Measurements from ENCODE around the gene SMIM20. TPM values are rescaled to one million over a fixed set of nuclear protein-coding genes. Genes with fewer than 3 reads are reported as not detected.

SMIM20 gene
- total and polyA plus RNA-seq, 2 experiments from 2014 or later: 56.6 to 82.9 TPM

GRCh38 chr4:25943312-25943711 is 29.3 kb downstream of the SMIM20 start:
- H3K27ac ChIP-seq (ENCODE audit: low read depth): no peak overlapping the region
- H3K4me3 ChIP-seq: no peak overlapping the region
- no peaks in the 10 kb centered on the region for H3K4me1 Mint-ChIP-seq
- H3F3A ChIP-seq (replicated peaks; ENCODE audit: low read depth): no peaks in the 10 kb centered on the region
- no peaks in the 10 kb centered on the region for H3K36me3 Mint-ChIP-seq (ENCODE audit: low read depth)
- H3K36me3 ChIP-seq (ENCODE audit: insufficient read depth): no peaks in the 10 kb centered on the region
- 0 out of 2 replicates have a peak, but pooled peaks cover 6% of the 10 kb centered on the region for H3K9me2 ChIP-seq (ENCODE audit: insufficient read depth)
- TF ChIP-seq EZH2phosphoT487 (IDR thresholded peaks at IDR 0.05; ENCODE audit: unreplicated experiment): no peak
- ATAC-seq (no peak), DNase-seq (ENCODE audit: low spot score) (no peak)
- no peak overlapping the region for H3K4me2 ChIP-seq
- no peak overlapping the region for H3K27ac Mint-ChIP-seq
- no peaks in the 10 kb centered on the region for H3K79me2 ChIP-seq (replicated peaks; ENCODE audit: insufficient read depth)
- no peak overlapping the region for H3K4me3 Mint-ChIP-seq
- peaks cover 4% of the 10 kb centered on the region; the same call in 2 of the 3 replicates for H3K9me3 Mint-ChIP-seq
- no peaks in the 10 kb centered on the region for H4K20me1 ChIP-seq (replicated peaks; ENCODE audit: insufficient read depth)
- H3K27me3 Mint-ChIP-seq (ENCODE audit: insufficient read depth, low read depth, poor library complexity): no peaks in the 10 kb centered on the region
- no peak overlapping the region for H2AFZ ChIP-seq
- no peaks in the 10 kb centered on the region for H3K4me1 ChIP-seq (ENCODE audit: insufficient read depth)
- H3K27me3 ChIP-seq (ENCODE audit: insufficient read depth): no peaks in the 10 kb centered on the region

GRCh38 chr4:25943805-25944204 is 29.8 kb downstream of the SMIM20 start:
- TF ChIP-seq ZNF331 (CRISPR knock-in tag; IDR thresholded peaks at IDR 0.05; ENCODE audit: low read depth) (no peak), ZNF114 (CRISPR knock-in tag; IDR thresholded peaks at IDR 0.05) (no peak)
- peaks cover 4% of the 10 kb centered on the region; the same call in 2 of the 3 replicates for H3K9me3 Mint-ChIP-seq
- Histone ChIP-seq H3K27ac (ENCODE audit: low read depth) (no peak overlapping the region), H3K36me3 (ENCODE audit: insufficient read depth) (no peaks in the 10 kb centered on the region), H2AFZ (no peak overlapping the region), H3K4me1 (ENCODE audit: insufficient read depth) (no peaks in the 10 kb centered on the region), H3K4me3 (no peak overlapping the region), H3K79me2 (replicated peaks; ENCODE audit: insufficient read depth) (no peaks in the 10 kb centered on the region), H3K27me3 (ENCODE audit: insufficient read depth) (no peaks in the 10 kb centered on the region), H3K4me2 (no peak overlapping the region), H4K20me1 (replicated peaks; ENCODE audit: insufficient read depth) (no peaks in the 10 kb centered on the region), H3F3A (replicated peaks; ENCODE audit: low read depth) (no peaks in the 10 kb centered on the region), H3K9me2 (ENCODE audit: insufficient read depth) (0 out of 2 replicates have a peak, but pooled peaks cover 6% of the 10 kb centered on the region)
- peaks cover 2% of the 10 kb centered on the region; the same call in 2 of the 3 replicates for H3K4me1 Mint-ChIP-seq
- no peak overlapping the region for H3K27ac Mint-ChIP-seq
- no peaks in the 10 kb centered on the region for H3K36me3 Mint-ChIP-seq (ENCODE audit: low read depth)
- no peaks in the 10 kb centered on the region for H3K27me3 Mint-ChIP-seq (ENCODE audit: insufficient read depth, low read depth, poor library complexity)
- ATAC-seq: no peak
- DNase-seq (ENCODE audit: low spot score): no peak
- H3K4me3 Mint-ChIP-seq: no peak overlapping the region

- Mint-ChIP-seq H3K27me3 (ENCODE audit: insufficient read depth, low read depth, poor library complexity) (peaks cover 11% of the 10 kb centered on the region), H3K4me1 (peaks cover 35% of the 10 kb centered on the region), H3K9me3 (no peaks in the 10 kb centered on the region), H3K27ac (no peak overlapping the region), H3K36me3 (ENCODE audit: low read depth) (no peaks in the 10 kb centered on the region), H3K4me3 (no peak overlapping the region)
- no peaks in the 10 kb centered on the region for H3K9me2 ChIP-seq (ENCODE audit: insufficient read depth)
- ATAC-seq (no peak), DNase-seq (ENCODE audit: low spot score) (no peak)
- H2AFZ ChIP-seq: no peak overlapping the region
- no peaks in the 10 kb centered on the region for H3F3A ChIP-seq (replicated peaks; ENCODE audit: low read depth)
- no peaks in the 10 kb centered on the region for H3K27me3 ChIP-seq (ENCODE audit: insufficient read depth)
- H3K36me3 ChIP-seq (ENCODE audit: insufficient read depth): no peaks in the 10 kb centered on the region
- H3K79me2 ChIP-seq (replicated peaks; ENCODE audit: insufficient read depth): no peaks in the 10 kb centered on the region
- peaks cover 21% of the 10 kb centered on the region for H3K4me1 ChIP-seq (ENCODE audit: insufficient read depth)
- H4K20me1 ChIP-seq (replicated peaks; ENCODE audit: insufficient read depth): no peaks in the 10 kb centered on the region
- H3K27ac ChIP-seq (ENCODE audit: low read depth): no peak overlapping the region
- no peak overlapping the region for H3K4me2 ChIP-seq
- no peak overlapping the region for H3K4me3 ChIP-seq
- no peak for TF ChIP-seq EZH2phosphoT487 (IDR thresholded peaks at IDR 0.05; ENCODE audit: unreplicated experiment)
- TF ChIP-seq JUNB (IDR thresholded peaks at IDR 0.05; ENCODE audit: unreplicated experiment): no peak
- no peak for TF ChIP-seq ETS1 (IDR thresholded peaks at IDR 0.05)
- TF ChIP-seq REST (IDR thresholded peaks at IDR 0.05; ENCODE audit: unreplicated experiment): no peak
- no peak for TF ChIP-seq ZNF114 (CRISPR knock-in tag; IDR thresholded peaks at IDR 0.05)
- no peak for TF ChIP-seq CTCF (conservative IDR thresholded peaks at IDR 0.05; ENCODE audit: low read depth in 2 of 2)
- TF ChIP-seq STAT1 (IDR thresholded peaks at IDR 0.05; ENCODE audit: unreplicated experiment): no peak
- no peak for TF ChIP-seq EZH2 (IDR thresholded peaks at IDR 0.05; ENCODE audit: low read depth, unreplicated experiment)
These were observed 34.0 kb downstream of the SMIM20 start for GRCh38 chr4:25948051-25948450.

All from GM23338 (cell line).